OCI-LY3 (cell line): Measurements from ENCODE around the gene MT1H.

ENCODE experiments used
- CTCF ChIP-seq: fragments of 200-600, 300-600 bp; sonication (generic); IDR thresholded peaks from 2 replicates; pipeline ENCODE4 v1.5.1; 2014; ENCODE audit warnings: antibody characterized with exemption, low read length, low read depth
- EZH2phosphoT487 ChIP-seq: fragments of 200-600 bp; shearing (Covaris generic); IDR thresholded peaks from 2 replicates; pipeline ENCODE4 v1.6.1; 2018; ENCODE audit warnings: antibody characterized with exemption, mixed run types, low read depth

DNA sequence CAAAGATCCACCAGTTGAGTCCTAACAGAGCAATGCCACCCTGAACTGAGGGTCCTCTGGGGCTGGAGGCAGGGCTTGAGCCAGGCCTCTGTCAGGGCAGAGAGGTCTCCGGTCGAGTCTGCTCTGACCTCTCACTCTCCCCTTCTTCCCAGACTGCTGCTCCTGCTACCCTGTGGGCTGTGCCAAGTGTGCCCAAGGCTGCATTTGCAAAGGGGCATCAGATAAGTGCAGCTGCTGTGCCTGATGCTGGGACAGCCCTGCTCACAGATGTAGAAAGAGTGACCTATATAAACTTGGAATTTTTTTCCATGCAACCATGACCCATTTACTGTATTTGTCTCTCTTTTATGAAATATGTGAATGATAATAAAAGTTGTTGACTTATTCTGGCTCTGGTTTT, 20.3 kb upstream of the MT1H start:
- TF ChIP-seq CTCF: no peak
- no peak for TF ChIP-seq EZH2phosphoT487
